Esophagus squamous epithelium (tissue), 5 donors: ENCODE measurements around the gene TSPAN13. TPM values are rescaled to one million over a fixed set of nuclear protein-coding genes. Genes with fewer than 3 reads are reported as not detected.
"Not testable (repeated sequence)": the region's sequence is repeated elsewhere in the genome, so short reads cannot be mapped to it uniquely, and the experiment has no call there.

Source experiments
- DNase-seq: peaks from one replicate; lab custom pipeline; 2025; lab: John Stamatoyannopoulos, UW
- H3K27ac ChIP-seq, 4 donors: fragments of 200-600 bp; sonication (generic); one replicate each; pipeline ENCODE4 v1.5.1; 2016 to 2019; ENCODE audit warnings: mild to moderate bottlenecking in 1 of 4
- H3K27me3 ChIP-seq, 4 donors: fragments of 200-600 bp; sonication (generic); 1 replicate in 3 of 4; 2 replicates in 1 of 4; pipeline versions ENCODE4 v1.5.1 to v1.6.0; 2017 to 2021; ENCODE audit warnings: antibody characterized with exemption in 1 of 4
- H3K36me3 ChIP-seq, 3 donors: fragments of 200-600 bp; sonication (generic); one replicate each; pipeline ENCODE4 v1.5.1; 2016 to 2019
- H3K4me1 ChIP-seq, 3 donors: fragments of 200-600 bp; sonication (generic); one replicate each; pipeline ENCODE4 v1.5.1; 2017 to 2019
- H3K4me3 ChIP-seq, 4 donors: fragments of 200-600 bp; sonication (generic); 1 replicate in 3 of 4; 2 replicates in 1 of 4; pipeline ENCODE4 v1.5.1; 2016 to 2019; ENCODE audit warnings: mild to moderate bottlenecking in 2 of 4, moderate library complexity in 1 of 4
- H3K9me3 ChIP-seq, 3 donors: fragments of 200-600 bp; sonication (generic); one replicate each; pipeline ENCODE4 v1.5.1; 2016 to 2019
- CTCF ChIP-seq, 6 experiments: fragments of 450-650 bp in 4 of 6; fragments of 200-600 bp in 2 of 6; sonication (generic) in 2 of 6; IDR thresholded peaks; one replicate each; pipeline ENCODE4 v1.5.1; 2016 to 2019; ENCODE audit warnings: antibody characterized with exemption in 6 of 6, mild to moderate bottlenecking in 4 of 6, moderate library complexity in 4 of 6
- POLR2A ChIP-seq, 4 donors: fragments of 450-650 bp; IDR thresholded peaks; one replicate each; pipeline ENCODE4 v1.6.1; 2017; ENCODE audit warnings: antibody characterized with exemption in 4 of 4, mild to moderate bottlenecking in 4 of 4, moderate library complexity in 3 of 4
- WGBS, 2 donors: methylation state at CpG; one replicate each; pipeline ENCODE4 v1.1.5; 2018; 5-methylcytosine and 5-hydroxymethylcytosine counted together
- intact Hi-C: fragments of 100-400 bp; cut with DNase I; formaldehyde crosslinking; loops from one replicate; pipeline ENCODE4 v1.15.0; 2022
- total RNA-seq, 4 donors: library from RNA; depleted of rRNA; stranded (reverse); fragments of >200 nt; gene quantifications; one replicate each; pipeline ENCODE4 v1.1.0, GENCODE V29; 2016
- donor health status: DM: yes; HTN: yes; CAD: no.

TSPAN13 gene
- total RNA-seq, 4 donors from 2014 or later = 9.5 to 16.7 (median 12.1) TPM

- no peak overlapping the region for H3K27ac ChIP-seq
- WGBS, 2 donors = 81 to 87% methylated on average over 4 of the region's 4 CpGs
Observed at GRCh38 chr7:16762177-16762576, 8.6 kb downstream of the TSPAN13 start.

GRCh38 chr7:16764942-16765341, 11.4 kb downstream of the TSPAN13 start:
- DNase-seq = no peak
- H3K9me3 ChIP-seq = no peaks in the 10 kb centered on the region
- intact Hi-C loops = no loop called here
- 75 to 83% methylated on average over 3 of the region's 3 CpGs for WGBS, 2 donors
- peak overlapping the region in 2 of 4 donors; percentile 43 to 50 for H3K27ac ChIP-seq
- no peaks in the 10 kb centered on the region for H3K27me3 ChIP-seq
- no peak for TF ChIP-seq CTCF (IDR thresholded peaks at IDR 0.05)
- no peak for TF ChIP-seq POLR2A (IDR thresholded peaks at IDR 0.05)
- H3K36me3 ChIP-seq = no peaks in the 10 kb centered on the region
- no peak overlapping the region for H3K4me3 ChIP-seq
- peaks cover 0 to 21% (median 9%) of the 10 kb centered on the region in 3 donors for H3K4me1 ChIP-seq

More at GRCh38 chr7:16762177-16762576, 8.6 kb downstream of the TSPAN13 start:
- H3K4me1 ChIP-seq = peaks cover 0 to 21% (median 9%) of the 10 kb centered on the region in 3 donors
- intact Hi-C loops = no loop called here
- TF ChIP-seq POLR2A (IDR thresholded peaks at IDR 0.05) (no peak), CTCF (IDR thresholded peaks at IDR 0.05) (no peak)
- no peaks in the 10 kb centered on the region for H3K36me3 ChIP-seq
- DNase-seq = no peak
- H3K27me3 ChIP-seq = no peaks in the 10 kb centered on the region
- H3K4me3 ChIP-seq = no peak overlapping the region
- H3K9me3 ChIP-seq = no peaks in the 10 kb centered on the region

- no peaks in the 10 kb centered on the region for H3K36me3 ChIP-seq
- peak overlapping the region in 2 of 4 donors; percentile 43 to 50 for H3K27ac ChIP-seq
- no peak overlapping the region for H3K4me3 ChIP-seq
- no peak for TF ChIP-seq POLR2A (IDR thresholded peaks at IDR 0.05)
- TF ChIP-seq CTCF (IDR thresholded peaks at IDR 0.05) = no peak
- H3K9me3 ChIP-seq = no peaks in the 10 kb centered on the region
- intact Hi-C loops = no loop called here
- WGBS, 2 donors = 32 to 51% methylated on average over 2 of the region's 2 CpGs
- DNase-seq = no peak
- H3K4me1 ChIP-seq = peaks cover 0 to 25% (median 12%) of the 10 kb centered on the region in 3 donors
- no peaks in the 10 kb centered on the region for H3K27me3 ChIP-seq
Observed at GRCh38 chr7:16765436-16765859, 11.9 kb downstream of the TSPAN13 start.

- intact Hi-C loops, H3K27ac ChIP-seq, H3K27me3 ChIP-seq, H3K9me3 ChIP-seq, H3K36me3 ChIP-seq, DNase-seq, H3K4me3 ChIP-seq: not testable (repeated sequence)
- peaks cover 0 to 34% (median 12%) of the 10 kb centered on the region in 3 donors for H3K4me1 ChIP-seq
- 87 to 100% methylated on average over 3 of the region's 3 CpGs for WGBS, 2 donors
Observed at GRCh38 chr7:16769994-16770393, 16.4 kb downstream of the TSPAN13 start.

GRCh38 chr7:16770657-16771329, 17.2 kb downstream of the TSPAN13 start:
- DNase-seq = no peak
- intact Hi-C loops = no loop called here
- no peak for TF ChIP-seq POLR2A (IDR thresholded peaks at IDR 0.05)
- TF ChIP-seq CTCF (IDR thresholded peaks at IDR 0.05) = no peak
- Histone ChIP-seq H3K4me1 (peaks cover 0 to 26% (median 6%) of the 10 kb centered on the region in 3 donors), H3K27me3 (no peaks in the 10 kb centered on the region), H3K4me3 (peak overlapping the region in 2 of 4 donors; percentile 5 to 37), H3K36me3 (no peaks in the 10 kb centered on the region), H3K27ac (peak overlapping the region in 3 of 4 donors; percentile 10 to 60 (median 49)), H3K9me3 (no peaks in the 10 kb centered on the region)
- 43 to 48% methylated on average over 6 of the region's 6 CpGs for WGBS, 2 donors
